HG03108 (cell line): ENCODE data around the gene TERF2IP.

Experiments
- ATAC-seq: cut with Tn5 transposase; IDR thresholded peaks from one replicate; pipeline ENCODE4 v1.9.1; 2021; ENCODE audit warnings: moderate library complexity; ENCODE audit not compliant: unreplicated experiment

TERF2IP gene

DNA sequence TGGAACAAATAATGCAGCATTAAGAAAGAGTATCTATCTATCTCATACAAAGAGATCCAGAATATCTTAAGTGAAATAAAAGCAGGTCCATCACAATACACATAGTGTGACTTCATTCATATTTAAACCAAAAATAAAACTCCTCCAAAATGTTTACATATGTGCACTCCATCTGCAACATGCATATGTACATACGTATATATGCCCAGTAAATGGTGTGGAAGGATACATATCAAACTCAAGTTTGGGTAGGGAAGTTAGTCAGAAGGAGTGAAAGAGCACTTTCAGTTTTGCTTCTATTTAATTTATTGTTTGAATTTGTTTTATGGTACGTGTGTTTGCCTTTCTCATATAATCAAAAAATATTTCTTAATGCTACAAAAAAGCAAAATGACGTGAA lies 12.5 kb upstream of the TERF2IP start:
- no peak for ATAC-seq

GRCh38 chr16:75640598-75640997 lies 7.0 kb upstream of the TERF2IP start:
- no peak for ATAC-seq

DNA sequence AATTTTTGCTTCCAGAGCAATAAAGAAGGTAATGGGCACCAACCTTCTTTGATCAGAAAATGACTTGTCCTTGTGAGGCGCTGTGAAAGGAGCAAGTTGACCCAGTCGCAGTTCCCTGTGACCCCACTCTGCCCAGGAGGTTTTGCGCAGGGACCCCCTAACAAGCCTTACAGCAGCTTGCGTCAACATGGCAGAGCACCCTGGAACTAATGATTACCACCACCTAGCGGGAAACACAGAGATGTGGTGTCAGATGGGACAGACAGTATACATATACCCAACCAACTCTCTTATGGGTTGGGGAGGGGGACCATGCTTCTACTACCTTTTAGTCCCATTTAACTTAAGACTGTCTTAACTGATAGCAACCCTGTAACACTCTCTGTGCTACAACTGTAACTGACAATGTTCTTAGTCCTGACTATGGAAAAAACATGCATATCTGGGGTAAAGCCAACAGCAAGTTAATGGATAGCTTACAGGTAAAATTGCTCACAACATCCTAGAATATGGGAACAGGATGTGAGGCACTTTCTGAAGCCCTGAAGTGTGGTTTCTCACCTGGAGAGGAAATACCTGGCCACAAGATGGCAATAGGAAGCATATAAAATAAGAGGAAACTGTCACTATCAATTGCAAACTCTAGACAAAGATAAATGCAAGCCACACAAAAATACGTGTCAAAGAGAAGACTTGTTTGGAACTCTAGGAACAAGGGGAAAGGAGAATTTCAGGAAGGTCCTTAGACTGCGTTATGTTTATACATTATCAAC lies 3.1 kb upstream of the TERF2IP start:
- no peak for ATAC-seq

DNA sequence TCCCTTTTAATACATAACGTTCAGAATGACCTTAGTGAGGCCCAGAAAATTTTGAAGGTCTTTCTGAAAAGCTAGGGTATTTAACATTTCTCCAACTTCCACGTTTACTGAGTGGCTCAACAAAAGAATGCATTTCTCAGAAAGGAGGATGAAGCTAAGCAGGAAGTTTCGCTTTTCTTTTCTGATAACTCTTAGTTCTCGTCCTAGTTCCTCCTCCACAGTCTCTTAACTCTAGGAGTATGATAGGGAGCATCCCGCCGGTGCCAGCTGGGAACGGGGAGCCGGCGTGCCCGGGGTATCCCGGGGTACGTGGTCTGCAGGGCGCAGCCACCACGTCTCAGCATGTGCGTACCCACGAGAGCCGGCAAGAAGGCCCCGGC lies 471 bp upstream of the TERF2IP start:
- peak; percentile 11 for ATAC-seq

DNA sequence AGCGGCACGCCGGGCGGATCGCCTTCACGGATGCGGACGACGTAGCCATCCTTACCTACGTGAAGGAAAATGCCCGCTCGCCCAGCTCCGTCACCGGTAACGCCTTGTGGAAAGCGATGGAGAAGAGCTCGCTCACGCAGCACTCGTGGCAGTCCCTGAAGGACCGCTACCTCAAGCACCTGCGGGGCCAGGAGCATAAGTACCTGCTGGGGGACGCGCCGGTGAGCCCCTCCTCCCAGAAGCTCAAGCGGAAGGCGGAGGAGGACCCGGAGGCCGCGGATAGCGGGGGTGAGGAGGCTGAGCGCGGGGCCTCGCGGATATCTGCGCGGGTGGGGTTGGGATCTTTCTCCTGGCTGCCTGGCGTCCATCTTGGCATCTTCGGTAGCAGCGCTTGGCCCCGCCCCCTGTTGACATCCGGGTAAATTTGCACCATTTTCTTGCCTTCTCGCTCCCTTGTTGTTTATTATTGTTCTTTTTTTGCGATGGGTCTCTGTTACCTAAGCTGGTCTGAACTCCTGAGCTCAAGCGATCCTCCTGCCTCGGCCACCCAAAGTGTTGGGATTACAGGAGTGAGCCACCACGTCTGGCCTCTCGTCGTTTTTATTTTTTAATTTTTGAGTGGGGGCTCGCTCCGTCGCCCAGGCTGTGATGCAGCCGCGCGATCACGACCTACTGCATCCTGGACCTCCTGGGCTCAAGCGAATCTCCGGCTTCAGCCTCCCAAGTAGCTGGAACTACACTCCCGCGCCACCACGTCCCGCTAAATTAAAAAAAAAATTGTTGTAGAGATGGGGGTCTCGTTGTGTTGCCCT lies 898 bp downstream of the TERF2IP start:
- ATAC-seq = peak; percentile 25

DNA sequence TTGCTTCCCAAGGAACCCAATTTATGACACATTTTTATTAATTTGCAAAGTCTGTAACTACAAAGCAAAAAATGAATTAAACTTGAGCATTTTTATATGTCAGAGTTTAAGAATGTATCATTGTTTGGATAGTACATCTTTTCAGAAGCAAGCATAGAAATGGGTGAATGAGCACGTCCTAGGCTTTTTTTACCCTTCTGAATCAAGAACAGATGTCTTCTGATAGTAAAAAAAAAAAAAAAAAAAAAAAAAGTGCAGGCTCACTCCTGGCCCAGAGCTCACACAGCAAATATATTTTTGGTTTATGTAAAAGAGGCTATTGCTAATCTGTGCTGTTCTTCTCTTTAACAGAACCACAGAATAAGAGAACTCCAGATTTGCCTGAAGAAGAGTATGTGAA lies 6.3 kb downstream of the TERF2IP start:
- no peak for ATAC-seq

DNA sequence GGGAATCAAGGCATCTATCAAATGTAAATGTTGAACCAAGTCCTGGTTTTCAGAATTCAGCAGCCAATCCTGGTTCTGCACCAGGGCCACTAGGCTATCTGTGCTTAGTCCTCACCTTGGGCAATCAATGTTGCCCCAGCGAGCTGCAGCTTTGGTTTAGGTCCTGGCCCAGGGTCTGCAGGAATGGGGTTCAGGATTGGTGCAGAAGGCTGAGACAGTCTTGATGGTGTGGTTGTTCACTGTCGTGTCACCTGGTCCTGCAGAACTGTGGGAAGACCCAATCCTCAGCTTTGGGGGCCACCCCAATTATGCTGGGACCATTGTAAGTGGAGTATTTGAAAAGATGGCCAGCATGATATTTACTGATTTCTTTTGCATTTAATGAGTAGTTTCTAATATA lies 10.6 kb downstream of the TERF2IP start:
- no peak for ATAC-seq

GRCh38 chr16:75660321-75660720 lies 12.7 kb downstream of the TERF2IP start:
- no peak for ATAC-seq

DNA sequence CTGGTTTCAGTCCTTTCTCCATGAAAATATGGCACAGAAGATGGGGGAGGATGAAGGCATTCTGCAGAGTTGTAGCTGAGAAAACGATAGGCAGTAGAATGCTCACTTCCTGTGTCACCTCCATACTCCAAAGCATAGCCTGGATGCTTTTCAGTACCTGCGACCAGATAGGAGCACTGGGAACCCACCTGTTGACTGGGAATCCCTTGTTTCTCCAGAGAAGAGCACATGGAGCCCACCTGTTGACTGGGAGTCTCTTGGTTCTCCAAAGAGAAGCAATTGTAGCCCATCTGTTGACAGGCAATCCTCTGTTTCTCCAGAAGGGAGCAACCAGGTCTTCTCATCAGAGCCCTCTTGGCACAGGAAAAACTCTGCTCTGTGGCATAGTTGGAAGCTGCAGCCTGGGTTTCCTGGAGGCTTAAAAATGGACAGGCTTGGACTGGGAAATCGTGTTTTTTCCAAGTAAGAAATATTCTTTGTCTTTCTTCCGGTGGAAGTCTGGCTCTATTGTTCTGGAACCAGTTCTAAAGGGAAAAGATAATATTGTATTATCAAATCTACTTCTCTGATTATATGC lies 13.2 kb downstream of the TERF2IP start:
- no peak for ATAC-seq

- no peak for ATAC-seq
Measured at GRCh38 chr16:75667503-75667902, 19.9 kb downstream of the TERF2IP start.

- no peak for ATAC-seq
Measured at GRCh38 chr16:75676909-75677308, 29.3 kb downstream of the TERF2IP start, which contains the start of gene CPHXL2. TSS of gene CPHXL2 (minus strand) at chr16:75677009. CDS start at chr16:75676999, 10 bp downstream.

DNA sequence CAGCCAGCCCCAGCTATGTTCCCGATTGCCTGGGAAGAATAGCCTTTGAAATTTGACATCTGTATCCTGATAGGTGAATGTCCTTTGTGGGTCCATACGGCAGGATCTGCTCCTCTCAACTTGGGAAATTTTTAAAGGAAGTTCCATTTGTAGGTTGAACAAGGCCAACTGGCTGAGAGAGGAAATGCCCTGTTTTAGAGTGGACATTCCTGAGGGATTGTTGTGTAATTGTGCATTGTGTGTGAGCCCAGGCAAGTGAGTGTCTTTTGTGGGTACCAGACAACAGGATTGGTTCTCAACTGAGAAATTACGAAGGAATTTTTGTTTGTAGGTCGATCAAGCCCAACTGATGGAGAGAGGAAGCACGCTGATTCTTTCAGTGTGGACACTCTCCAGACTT lies 31.8 kb downstream of the TERF2IP start:
- ATAC-seq = no peak

- ATAC-seq = no peak
Measured at GRCh38 chr16:75682308-75682707, 34.7 kb downstream of the TERF2IP start.

DNA sequence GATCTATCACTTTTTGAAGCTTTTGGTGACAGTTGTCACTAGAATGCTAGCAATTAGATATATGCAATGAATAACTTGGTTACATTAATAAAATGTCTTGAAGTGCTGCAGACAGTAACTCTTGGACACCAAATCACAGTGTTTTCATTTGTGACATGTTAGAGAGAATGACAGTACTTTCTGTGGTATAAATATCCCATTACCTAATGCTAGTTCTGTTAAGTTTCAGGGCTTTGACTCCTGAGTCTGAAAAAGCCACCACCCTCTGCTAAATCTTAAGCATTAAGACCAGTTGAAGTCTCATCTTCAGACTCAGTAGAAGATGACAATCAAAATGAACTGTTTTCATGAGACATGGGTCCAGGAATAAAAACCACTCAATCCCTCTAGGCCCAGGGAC lies 39.8 kb downstream of the TERF2IP start:
- no peak for ATAC-seq

GRCh38 chr16:75695708-75696107 lies 48.1 kb downstream of the TERF2IP start:
- no peak for ATAC-seq

DNA sequence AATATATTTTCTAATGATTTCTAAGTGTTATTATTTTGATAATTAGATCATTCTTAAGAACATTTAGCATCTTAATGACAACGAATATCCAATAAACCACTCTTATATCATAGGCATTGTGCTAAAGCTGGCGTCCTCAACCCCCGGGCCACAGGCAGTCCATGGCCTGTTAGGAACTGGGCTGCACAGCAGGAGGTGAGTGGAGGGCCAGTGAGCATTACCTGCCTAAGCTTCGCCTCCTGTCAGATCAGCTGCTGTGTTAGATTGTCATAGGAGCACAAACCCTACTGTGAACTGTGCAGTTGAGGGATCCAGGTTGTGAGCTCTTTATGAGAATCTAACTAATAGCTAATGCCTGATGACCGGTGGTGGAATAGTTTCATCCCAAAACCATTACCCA lies 50.0 kb downstream of the TERF2IP start:
- ATAC-seq = no peak

DNA sequence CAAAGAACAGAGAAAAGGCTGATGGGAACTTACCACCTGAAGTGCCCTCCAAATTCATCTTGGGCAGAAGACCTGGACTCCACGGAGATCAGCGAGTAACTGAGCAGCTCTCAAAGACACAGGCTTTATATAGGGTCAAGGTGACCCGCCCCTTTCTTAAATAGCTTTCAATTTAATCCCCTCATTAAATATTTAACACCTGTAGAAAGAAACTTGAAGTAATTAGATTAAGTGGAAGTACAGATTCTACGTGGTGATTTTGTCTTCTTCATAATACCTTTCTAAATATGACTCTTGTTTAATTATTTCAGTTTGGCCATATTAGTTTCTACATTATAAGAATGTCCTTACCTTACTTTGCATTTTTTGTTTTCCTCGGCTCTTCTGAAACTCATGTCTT lies 53.8 kb downstream of the TERF2IP start, which contains the start of gene DUXB:
DUXB (minus strand) TSS at position 101 of the 400 bp plus-strand sequence; CDS start at position 58, 43 bp downstream.
- ATAC-seq = no peak

- no peak for ATAC-seq
Measured at GRCh38 chr16:75702242-75702641, 54.7 kb downstream of the TERF2IP start.

DNA sequence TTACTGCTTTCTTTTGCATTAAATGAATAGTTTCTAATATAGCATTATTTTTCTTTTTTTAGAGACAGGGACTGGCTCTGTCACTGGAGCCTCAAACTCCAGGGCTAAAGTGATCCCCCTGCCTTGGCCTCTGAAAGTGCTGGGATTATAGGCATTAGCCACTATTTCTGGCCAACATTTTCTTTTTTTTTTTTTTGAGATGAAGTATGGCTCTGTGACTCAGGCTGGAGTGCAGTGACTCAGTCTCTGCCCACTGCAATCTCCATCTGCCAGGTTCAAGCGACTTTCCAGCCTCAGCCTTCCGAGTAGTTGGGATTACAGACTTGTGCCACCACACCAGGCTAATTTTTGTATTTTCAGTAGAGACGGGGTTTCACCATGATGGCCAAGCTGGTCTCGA lies 55.7 kb downstream of the TERF2IP start:
- no peak for ATAC-seq
